Measurements from ENCODE around the gene MRPL21. TPM values are rescaled to one million over a fixed set of nuclear protein-coding genes. Genes with fewer than 3 reads are reported as not detected.

MRPL21 gene
- total RNA-seq, 1 donor from 2014 or later = 50.3 TPM

DNA sequence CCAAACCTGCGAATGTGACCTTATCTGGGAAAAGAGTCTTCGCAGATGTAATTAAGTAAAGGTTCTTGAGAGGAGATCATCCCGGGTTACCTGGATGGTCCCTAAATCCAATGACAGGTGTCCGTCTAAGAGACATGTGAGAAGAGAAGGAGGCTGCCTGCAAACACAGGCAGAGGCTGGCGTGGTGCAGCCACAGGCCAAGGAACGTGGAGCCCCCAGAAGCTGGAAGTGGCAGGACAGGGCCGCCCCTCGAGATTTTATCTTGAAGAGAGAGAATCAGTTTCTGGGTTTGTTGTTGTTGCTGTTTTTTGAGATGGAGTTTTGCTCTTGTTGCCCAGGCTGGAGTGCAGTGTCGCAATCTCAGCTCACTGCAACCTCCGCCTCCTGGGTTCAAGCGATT is 43.5 kb upstream of the MRPL21 start:
- TF ChIP-seq CTCF (IDR thresholded peaks at IDR 0.05) = no peak
- Mint-ChIP-seq H3K27me3 (ENCODE audit: unreplicated experiment) (no peaks in the 10 kb centered on the region), H3K9me3 (ENCODE audit: unreplicated experiment) (no peaks in the 10 kb centered on the region), H3K4me1 (ENCODE audit: unreplicated experiment) (peaks cover 18% of the 10 kb centered on the region), H3K27ac (ENCODE audit: unreplicated experiment) (peak overlapping the region; percentile 86), H3K4me3 (ENCODE audit: unreplicated experiment) (no peak overlapping the region), H3K36me3 (ENCODE audit: unreplicated experiment) (no peaks in the 10 kb centered on the region)
- DNase-seq (ENCODE audit: extremely low spot score, unreplicated experiment) = no peak

DNA sequence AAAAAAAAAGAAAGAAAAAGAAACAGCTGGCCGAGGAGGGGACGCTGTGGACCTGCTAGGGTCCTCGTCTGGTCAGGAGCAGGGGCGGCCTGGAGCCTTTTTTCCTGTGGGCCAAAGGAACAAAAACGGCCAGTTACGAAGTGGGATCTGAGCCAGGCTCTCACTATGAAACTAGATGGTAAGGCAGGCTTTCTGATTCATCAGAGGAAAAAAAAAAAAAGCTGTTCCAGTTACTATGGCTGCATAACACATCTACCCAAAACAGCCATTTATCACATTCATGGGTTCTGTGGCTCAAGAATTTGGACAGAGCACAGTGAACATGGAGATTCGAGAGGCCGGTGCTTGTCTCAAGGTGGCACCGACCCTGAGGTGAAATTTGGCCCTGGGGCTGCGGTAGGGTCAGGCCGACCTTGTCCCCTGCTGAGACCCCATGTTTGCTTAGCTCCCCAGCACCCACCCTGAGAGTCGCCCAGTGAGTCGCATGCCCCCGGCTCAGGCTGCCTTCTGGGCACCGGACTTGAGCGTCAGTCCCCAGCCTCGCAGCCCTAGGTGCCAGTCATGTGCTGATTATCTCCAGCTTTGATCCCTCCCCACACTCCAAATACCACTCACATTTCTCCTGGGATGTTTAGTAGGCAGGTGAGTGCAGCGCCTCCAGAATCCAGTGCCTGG is 42.9 kb upstream of the MRPL21 start:
- H3K27ac Mint-ChIP-seq (ENCODE audit: unreplicated experiment) = peak overlapping the region; percentile 86
- no peak for TF ChIP-seq CTCF (IDR thresholded peaks at IDR 0.05)
- no peaks in the 10 kb centered on the region for H3K9me3 Mint-ChIP-seq (ENCODE audit: unreplicated experiment)
- no peaks in the 10 kb centered on the region for H3K27me3 Mint-ChIP-seq (ENCODE audit: unreplicated experiment)
- H3K4me1 Mint-ChIP-seq (ENCODE audit: unreplicated experiment) = peaks cover 21% of the 10 kb centered on the region
- no peak overlapping the region for H3K4me3 Mint-ChIP-seq (ENCODE audit: unreplicated experiment)
- no peak for DNase-seq (ENCODE audit: extremely low spot score, unreplicated experiment)
- no peaks in the 10 kb centered on the region for H3K36me3 Mint-ChIP-seq (ENCODE audit: unreplicated experiment)

GRCh38 chr11:68942751-68943271 is 39.2 kb upstream of the MRPL21 start:
- Mint-ChIP-seq H3K4me3 (ENCODE audit: unreplicated experiment) (no peak overlapping the region), H3K27ac (ENCODE audit: unreplicated experiment) (peak overlapping the region; percentile 1), H3K27me3 (ENCODE audit: unreplicated experiment) (no peaks in the 10 kb centered on the region), H3K9me3 (ENCODE audit: unreplicated experiment) (no peaks in the 10 kb centered on the region), H3K4me1 (ENCODE audit: unreplicated experiment) (peaks cover 21% of the 10 kb centered on the region), H3K36me3 (ENCODE audit: unreplicated experiment) (peaks cover 11% of the 10 kb centered on the region)
- TF ChIP-seq CTCF (IDR thresholded peaks at IDR 0.05) = no peak
- no peak for DNase-seq (ENCODE audit: extremely low spot score, unreplicated experiment)

GRCh38 chr11:68942095-68942620 is 38.5 kb upstream of the MRPL21 start:
- Mint-ChIP-seq H3K4me3 (ENCODE audit: unreplicated experiment) (no peak overlapping the region), H3K4me1 (ENCODE audit: unreplicated experiment) (peaks cover 21% of the 10 kb centered on the region), H3K36me3 (ENCODE audit: unreplicated experiment) (peaks cover 11% of the 10 kb centered on the region), H3K9me3 (ENCODE audit: unreplicated experiment) (no peaks in the 10 kb centered on the region), H3K27ac (ENCODE audit: unreplicated experiment) (no peak overlapping the region), H3K27me3 (ENCODE audit: unreplicated experiment) (no peaks in the 10 kb centered on the region)
- no peak for DNase-seq (ENCODE audit: extremely low spot score, unreplicated experiment)
- TF ChIP-seq CTCF (IDR thresholded peaks at IDR 0.05) = no peak

- H3K9me3 Mint-ChIP-seq (ENCODE audit: unreplicated experiment) = no peaks in the 10 kb centered on the region
- peaks cover 15% of the 10 kb centered on the region for H3K4me1 Mint-ChIP-seq (ENCODE audit: unreplicated experiment)
- no peak overlapping the region for H3K4me3 Mint-ChIP-seq (ENCODE audit: unreplicated experiment)
- no peak overlapping the region for H3K27ac Mint-ChIP-seq (ENCODE audit: unreplicated experiment)
- H3K27me3 Mint-ChIP-seq (ENCODE audit: unreplicated experiment) = no peaks in the 10 kb centered on the region
- no peak for DNase-seq (ENCODE audit: extremely low spot score, unreplicated experiment)
- peaks cover 11% of the 10 kb centered on the region for H3K36me3 Mint-ChIP-seq (ENCODE audit: unreplicated experiment)
- TF ChIP-seq CTCF (IDR thresholded peaks at IDR 0.05) = no peak
Measured at GRCh38 chr11:68941324-68942094, 37.9 kb upstream of the MRPL21 start.
